ENCODE measurements around the gene UBE2QL1. TPM values are rescaled to one million over a fixed set of nuclear protein-coding genes. Genes with fewer than 3 reads are reported as not detected.

UBE2QL1 gene
- total RNA-seq, 2 experiments from 2014 or later = not detected

GRCh38 chr5:6495433-6496206, 47.0 kb downstream of the UBE2QL1 start:
- no peaks in the 10 kb centered on the region for H3K9me3 Mint-ChIP-seq
- ATAC-seq (ENCODE audit: low read depth) = no peak
- no peak for DNase-seq
- H3K36me3 Mint-ChIP-seq = no peaks in the 10 kb centered on the region
- H3K4me1 Mint-ChIP-seq = peaks cover 20% of the 10 kb centered on the region
- H3K27me3 Mint-ChIP-seq = peaks cover 4% of the 10 kb centered on the region
- no peak overlapping the region for H3K27ac Mint-ChIP-seq
- POLR2A ChIA-PET = no interaction called here
- H3K4me3 Mint-ChIP-seq = no peak overlapping the region

GRCh38 chr5:6496207-6496584, 47.5 kb downstream of the UBE2QL1 start:
- DNase-seq = no peak
- Mint-ChIP-seq H3K36me3 (no peaks in the 10 kb centered on the region), H3K27ac (no peak overlapping the region), H3K4me3 (no peak overlapping the region), H3K9me3 (peaks cover 3% of the 10 kb centered on the region), H3K27me3 (peaks cover 4% of the 10 kb centered on the region), H3K4me1 (peaks cover 20% of the 10 kb centered on the region)
- POLR2A ChIA-PET = no interaction called here
- ATAC-seq (ENCODE audit: low read depth) = no peak

GRCh38 chr5:6496636-6497035, 48.0 kb downstream of the UBE2QL1 start:
- POLR2A ChIA-PET = no interaction called here
- peaks cover 3% of the 10 kb centered on the region for H3K9me3 Mint-ChIP-seq
- ATAC-seq (ENCODE audit: low read depth) (no peak), DNase-seq (no peak)
- no peak overlapping the region for H3K27ac Mint-ChIP-seq
- H3K4me3 Mint-ChIP-seq = no peak overlapping the region
- H3K27me3 Mint-ChIP-seq = peaks cover 4% of the 10 kb centered on the region
- H3K36me3 Mint-ChIP-seq = no peaks in the 10 kb centered on the region
- H3K4me1 Mint-ChIP-seq = peaks cover 20% of the 10 kb centered on the region

GRCh38 chr5:6497262-6497661, 48.6 kb downstream of the UBE2QL1 start:
- Mint-ChIP-seq H3K4me1 (peaks cover 14% of the 10 kb centered on the region), H3K9me3 (peaks cover 3% of the 10 kb centered on the region), H3K36me3 (no peaks in the 10 kb centered on the region), H3K27ac (no peak overlapping the region), H3K4me3 (no peak overlapping the region), H3K27me3 (peaks cover 4% of the 10 kb centered on the region)
- DNase-seq (no peak), ATAC-seq (ENCODE audit: low read depth) (no peak)
- POLR2A ChIA-PET = no interaction called here

GRCh38 chr5:6498968-6499367, 50.3 kb downstream of the UBE2QL1 start:
- Mint-ChIP-seq H3K27ac (no peak overlapping the region), H3K4me3 (no peak overlapping the region), H3K4me1 (peaks cover 10% of the 10 kb centered on the region), H3K9me3 (peaks cover 3% of the 10 kb centered on the region), H3K27me3 (peaks cover 4% of the 10 kb centered on the region), H3K36me3 (no peaks in the 10 kb centered on the region)
- DNase-seq (no peak), ATAC-seq (ENCODE audit: low read depth) (no peak)
- POLR2A ChIA-PET = no interaction called here

DNA sequence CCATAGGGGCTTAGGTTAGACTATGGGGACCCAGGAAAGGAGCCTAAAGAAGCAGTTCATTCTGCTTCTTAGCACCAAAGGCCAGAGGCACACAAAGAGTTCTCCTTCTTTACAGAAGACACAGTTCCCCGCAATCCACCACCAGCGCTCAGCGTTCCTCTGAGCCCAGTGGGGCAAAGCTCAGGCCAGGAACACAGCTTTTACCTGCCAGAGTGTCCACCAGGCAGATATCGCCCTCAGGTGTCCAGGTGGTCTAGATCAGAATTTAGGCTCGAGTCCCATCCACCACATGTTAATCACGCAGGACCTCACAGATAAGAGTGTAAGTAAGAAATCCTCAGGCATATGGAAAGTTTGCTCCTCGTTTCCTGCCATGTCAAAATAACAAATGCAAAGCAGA, 53.0 kb downstream of the UBE2QL1 start:
- POLR2A ChIA-PET = no interaction called here
- no peak for DNase-seq
- peaks cover 9% of the 10 kb centered on the region for H3K27me3 Mint-ChIP-seq
- H3K4me3 Mint-ChIP-seq = no peak overlapping the region
- H3K9me3 Mint-ChIP-seq = peaks cover 3% of the 10 kb centered on the region
- ATAC-seq (ENCODE audit: low read depth) = no peak
- H3K4me1 Mint-ChIP-seq = peaks cover 5% of the 10 kb centered on the region
- H3K27ac Mint-ChIP-seq = no peak overlapping the region
- no peaks in the 10 kb centered on the region for H3K36me3 Mint-ChIP-seq

GRCh38 chr5:6502421-6502820, 53.8 kb downstream of the UBE2QL1 start:
- DNase-seq (no peak), ATAC-seq (ENCODE audit: low read depth) (no peak)
- Mint-ChIP-seq H3K9me3 (peaks cover 3% of the 10 kb centered on the region), H3K4me1 (peaks cover 2% of the 10 kb centered on the region), H3K36me3 (no peaks in the 10 kb centered on the region), H3K27ac (no peak overlapping the region), H3K27me3 (peaks cover 9% of the 10 kb centered on the region), H3K4me3 (no peak overlapping the region)
- POLR2A ChIA-PET = no interaction called here

DNA sequence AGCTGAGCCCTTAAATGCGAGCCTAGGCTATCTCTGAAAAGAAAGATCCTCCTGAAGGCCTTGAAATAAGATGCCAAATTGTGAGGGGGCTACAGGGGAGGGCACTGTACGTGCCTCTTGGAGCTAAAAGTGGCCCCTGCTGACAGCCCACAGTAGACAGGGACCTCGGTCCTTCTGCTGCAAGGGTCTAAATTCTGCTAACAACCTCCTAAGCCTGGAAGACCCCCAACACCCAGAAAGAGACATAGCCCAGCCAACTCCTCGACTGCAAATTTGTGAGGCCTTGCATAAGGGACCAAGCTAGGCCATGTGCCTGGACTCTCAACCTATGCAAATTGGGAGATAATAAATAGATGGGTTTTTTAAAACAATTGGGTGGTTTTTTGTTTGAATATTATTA, 54.7 kb downstream of the UBE2QL1 start:
- no peak overlapping the region for H3K27ac Mint-ChIP-seq
- POLR2A ChIA-PET = no interaction called here
- H3K9me3 Mint-ChIP-seq = peaks cover 4% of the 10 kb centered on the region
- no peak overlapping the region for H3K4me3 Mint-ChIP-seq
- H3K27me3 Mint-ChIP-seq = peaks cover 9% of the 10 kb centered on the region
- no peak for ATAC-seq (ENCODE audit: low read depth)
- H3K36me3 Mint-ChIP-seq = no peaks in the 10 kb centered on the region
- no peak for DNase-seq
- H3K4me1 Mint-ChIP-seq = no peaks in the 10 kb centered on the region

DNA sequence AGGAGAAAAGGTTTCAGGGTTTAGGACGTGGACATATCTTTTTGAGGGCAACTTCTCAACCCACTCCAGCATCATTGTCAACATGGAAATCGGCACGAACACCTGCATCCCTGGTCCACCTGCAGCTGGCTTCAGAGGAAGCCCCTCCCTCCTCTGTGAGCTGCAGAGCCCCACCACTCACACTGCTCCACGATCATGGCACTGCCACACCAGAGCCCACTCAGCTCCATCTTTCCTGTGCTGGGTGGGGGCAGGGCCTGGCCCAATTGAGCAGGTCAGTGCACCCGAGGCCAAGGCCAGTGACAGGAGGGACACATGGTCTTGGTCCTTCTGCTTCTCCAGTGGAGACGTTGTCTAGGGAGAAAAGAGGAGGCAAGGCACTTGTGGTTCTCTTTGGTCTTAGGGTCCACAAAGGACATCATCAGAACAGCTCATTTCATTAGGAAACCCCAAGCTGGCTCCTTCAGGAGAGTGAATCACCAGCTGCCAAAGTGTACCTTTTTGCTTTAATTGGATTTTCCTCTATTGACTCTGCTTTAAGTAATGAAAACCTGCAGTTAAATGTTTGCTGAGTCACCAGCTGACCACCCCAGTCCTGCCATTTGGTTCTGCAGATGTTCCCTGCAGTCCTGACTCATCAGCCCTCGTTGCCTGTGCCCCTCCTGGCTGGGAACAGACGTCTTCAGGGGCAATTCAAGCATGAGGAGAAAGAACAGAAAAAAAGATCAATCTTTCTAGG, 56.2 kb downstream of the UBE2QL1 start:
- ATAC-seq (ENCODE audit: low read depth) (no peak), DNase-seq (no peak)
- no peak overlapping the region for H3K27ac Mint-ChIP-seq
- H3K9me3 Mint-ChIP-seq = peaks cover 4% of the 10 kb centered on the region
- no peak overlapping the region for H3K4me3 Mint-ChIP-seq
- H3K4me1 Mint-ChIP-seq = no peaks in the 10 kb centered on the region
- peaks cover 9% of the 10 kb centered on the region for H3K27me3 Mint-ChIP-seq
- H3K36me3 Mint-ChIP-seq = no peaks in the 10 kb centered on the region
- POLR2A ChIA-PET = no interaction called here

DNA sequence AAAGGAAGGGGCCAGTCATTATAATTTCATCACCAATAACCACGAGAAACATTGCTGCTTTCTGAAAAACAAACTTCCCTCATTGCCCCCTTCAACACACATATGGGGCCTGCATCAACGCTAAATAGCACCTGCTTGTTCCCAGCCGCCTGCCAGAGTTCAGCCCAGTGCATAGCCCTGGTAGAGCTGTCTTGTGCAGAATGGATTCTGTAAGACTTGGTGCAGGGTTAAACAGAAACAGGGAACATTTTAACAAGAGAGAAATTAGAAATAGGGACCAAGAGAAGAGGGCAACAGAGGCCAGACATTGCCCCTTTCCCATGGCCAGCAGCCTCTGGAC, 56.7 kb downstream of the UBE2QL1 start:
- POLR2A ChIA-PET = no interaction called here
- Mint-ChIP-seq H3K4me3 (no peak overlapping the region), H3K27ac (no peak overlapping the region), H3K4me1 (peaks cover under 1% of the 10 kb centered on the region), H3K27me3 (peaks cover 5% of the 10 kb centered on the region), H3K36me3 (no peaks in the 10 kb centered on the region), H3K9me3 (peaks cover 4% of the 10 kb centered on the region)
- ATAC-seq (ENCODE audit: low read depth) (no peak), DNase-seq (no peak)

DNA sequence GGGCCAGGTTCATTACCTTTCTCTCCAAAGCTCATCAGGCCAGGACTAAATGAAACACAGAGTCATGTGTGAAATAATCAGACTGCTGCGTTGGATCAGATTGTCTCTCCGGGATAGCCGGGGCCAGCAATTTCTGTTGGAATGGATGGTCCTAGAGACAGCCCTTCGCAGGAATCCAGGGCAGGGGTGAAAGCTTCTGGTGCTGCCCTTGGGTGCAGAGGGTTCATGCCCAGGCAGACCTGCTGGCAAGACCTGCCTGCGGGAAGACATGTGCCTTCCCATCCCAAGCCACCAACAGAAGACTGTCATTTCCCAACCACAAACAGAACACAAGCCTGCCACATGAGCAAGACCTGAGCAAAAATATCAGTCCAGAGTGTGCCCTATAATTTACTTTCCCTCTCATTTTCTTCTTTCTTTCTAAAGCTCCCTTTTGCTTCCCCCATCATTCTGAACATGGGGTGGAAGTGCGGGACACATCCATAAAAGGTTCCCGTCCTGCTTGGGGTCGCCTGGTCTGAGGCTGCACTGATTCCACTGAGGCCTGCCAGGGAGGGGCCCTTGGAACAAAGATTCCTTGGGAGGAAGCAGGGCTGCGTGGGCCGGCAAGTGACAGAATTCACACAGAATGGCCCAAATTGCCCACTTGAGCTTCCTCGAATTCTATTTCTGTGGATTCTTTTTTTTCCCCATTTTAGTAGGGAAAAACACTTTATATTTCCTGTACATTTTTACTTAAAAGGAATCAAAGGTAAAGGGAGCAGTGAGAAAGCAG, 57.3 kb downstream of the UBE2QL1 start:
- H3K4me3 Mint-ChIP-seq = no peak overlapping the region
- H3K36me3 Mint-ChIP-seq = no peaks in the 10 kb centered on the region
- DNase-seq (no peak), ATAC-seq (ENCODE audit: low read depth) (no peak)
- peaks cover 2% of the 10 kb centered on the region for H3K4me1 Mint-ChIP-seq
- H3K9me3 Mint-ChIP-seq = peaks cover 3% of the 10 kb centered on the region
- H3K27ac Mint-ChIP-seq = no peak overlapping the region
- POLR2A ChIA-PET = no interaction called here
- H3K27me3 Mint-ChIP-seq = peaks cover 5% of the 10 kb centered on the region

DNA sequence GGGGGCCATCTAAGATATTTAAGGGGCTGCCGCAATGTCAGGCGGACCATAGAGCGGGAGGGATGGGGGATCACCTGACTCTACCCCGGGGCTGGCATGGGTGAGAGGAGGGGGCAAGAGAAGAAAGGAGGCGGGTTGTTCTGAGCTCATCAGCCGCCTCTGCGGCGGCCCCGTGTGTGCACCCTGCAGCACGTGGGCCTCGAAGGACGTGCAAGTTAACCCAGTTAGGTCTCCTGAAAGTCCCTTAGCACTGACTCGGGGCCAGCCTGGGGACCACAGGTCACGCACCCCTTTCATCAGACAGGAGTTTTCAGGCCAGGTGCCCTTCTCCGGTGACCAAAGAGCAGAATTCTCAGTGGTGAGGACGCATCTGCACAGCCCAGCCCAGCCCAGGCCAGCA, 58.0 kb downstream of the UBE2QL1 start:
- Mint-ChIP-seq H3K27ac (no peak overlapping the region), H3K4me3 (no peak overlapping the region), H3K36me3 (no peaks in the 10 kb centered on the region), H3K9me3 (peaks cover 1% of the 10 kb centered on the region), H3K4me1 (peaks cover 2% of the 10 kb centered on the region), H3K27me3 (peaks cover 5% of the 10 kb centered on the region)
- ATAC-seq (ENCODE audit: low read depth) (no peak), DNase-seq (no peak)
- POLR2A ChIA-PET = no interaction called here

GRCh38 chr5:6508931-6509330, 60.3 kb downstream of the UBE2QL1 start:
- H3K9me3 Mint-ChIP-seq = peaks cover 1% of the 10 kb centered on the region
- DNase-seq (no peak), ATAC-seq (ENCODE audit: low read depth) (no peak)
- no peaks in the 10 kb centered on the region for H3K36me3 Mint-ChIP-seq
- POLR2A ChIA-PET = no interaction called here
- peaks cover 2% of the 10 kb centered on the region for H3K4me1 Mint-ChIP-seq
- no peak overlapping the region for H3K27ac Mint-ChIP-seq
- no peak overlapping the region for H3K4me3 Mint-ChIP-seq
- peaks cover 5% of the 10 kb centered on the region for H3K27me3 Mint-ChIP-seq

DNA sequence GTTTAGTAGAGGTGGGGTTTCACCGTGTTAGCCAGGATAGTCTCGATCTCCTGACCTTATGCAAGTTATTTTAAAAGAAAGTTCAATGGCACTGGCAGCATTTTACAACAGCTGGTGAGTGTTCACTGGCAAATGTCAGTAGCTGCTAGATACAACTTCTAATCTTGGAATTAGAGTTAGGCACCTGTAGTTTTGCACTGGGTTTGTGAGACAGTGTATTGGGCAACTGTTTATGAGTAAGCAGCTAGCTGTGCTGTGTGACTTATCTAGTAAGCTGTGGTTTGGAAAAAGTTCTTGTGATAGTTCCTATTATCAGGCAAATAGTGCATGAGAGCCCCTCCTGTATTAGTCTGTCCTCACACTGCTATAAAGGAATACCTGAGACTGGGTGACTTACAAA, 61.5 kb downstream of the UBE2QL1 start:
- Mint-ChIP-seq H3K4me3 (no peak overlapping the region), H3K9me3 (peaks cover 1% of the 10 kb centered on the region), H3K36me3 (no peaks in the 10 kb centered on the region), H3K27ac (no peak overlapping the region), H3K4me1 (peaks cover 2% of the 10 kb centered on the region), H3K27me3 (peaks cover 5% of the 10 kb centered on the region)
- no peak for ATAC-seq (ENCODE audit: low read depth)
- POLR2A ChIA-PET = no interaction called here
- DNase-seq = no peak

Measured in activated naive CD8-positive, alpha-beta T cell treated with anti-CD3 and anti-CD28 coated beads, Interleukin-2, amount 10 ng/mL, durations not matched to agents 7 days and 5 days (primary cell).